ENCODE data around the gene PIP4K2B. TPM values are rescaled to one million over a fixed set of nuclear protein-coding genes. Genes with fewer than 3 reads are reported as not detected.
"Not testable (repeated sequence)": the region's sequence is repeated elsewhere in the genome, so short reads cannot be mapped to it uniquely, and the experiment has no call there.

The PIP4K2B gene
- 58.5 TPM for total RNA-seq

GRCh38 chr17:38799501-38800236, at the start of gene PIP4K2B:
PIP4K2B (minus strand) TSS chr17:38799556; CDS start chr17:38799424, 132 bp downstream.
- intact Hi-C loops (cut with DNase I) = no loop called here
- ATAC-seq (peak; percentile 97), DNase-seq (ENCODE audit: low spot score) (peak; percentile 95)

- no peak for DNase-seq (ENCODE audit: low spot score)
- intact Hi-C loops (cut with DNase I) = no loop called here
- no peak for ATAC-seq
Measured at GRCh38 chr17:38848557-38848891, 49.2 kb upstream of the PIP4K2B start.

GRCh38 chr17:38844261-38844757, 45.0 kb upstream of the PIP4K2B start:
- ATAC-seq (no peak), DNase-seq (ENCODE audit: low spot score) (no peak)
- intact Hi-C loops (cut with DNase I) = no loop called here

GRCh38 chr17:38825762-38826247, 26.4 kb upstream of the PIP4K2B start:
- ATAC-seq (no peak), DNase-seq (ENCODE audit: low spot score) (no peak)
- intact Hi-C loops (cut with DNase I) = no loop called here

GRCh38 chr17:38824899-38825761, 25.8 kb upstream of the PIP4K2B start, which contains the start of gene CWC25:
CWC25 (minus strand) TSS chr17:38825321; CDS start chr17:38825183, 138 bp downstream.
- DNase-seq (ENCODE audit: low spot score) (peak; percentile 97), ATAC-seq (peak; percentile 97)
- intact Hi-C loops (cut with DNase I) = no loop called here

GRCh38 chr17:38815576-38816193, 16.3 kb upstream of the PIP4K2B start:
- DNase-seq (ENCODE audit: low spot score) (no peak), ATAC-seq (no peak)
- intact Hi-C loops (cut with DNase I) = no loop called here

- no peak for ATAC-seq
- no peak for DNase-seq (ENCODE audit: low spot score)
- intact Hi-C loops (cut with DNase I) = loop anchor here (5.0 kb wide), 1 partner anchor 1567 kb away; no protein-coding TSS in a partner anchor
Measured at GRCh38 chr17:38809828-38810227, 10.5 kb upstream of the PIP4K2B start.

GRCh38 chr17:38800237-38800760, 943 bp upstream of the PIP4K2B start:
- ATAC-seq = no peak
- intact Hi-C loops (cut with DNase I) = no loop called here
- DNase-seq (ENCODE audit: low spot score) = no peak

- peak; percentile 30 for ATAC-seq
- intact Hi-C loops (cut with DNase I) = no loop called here
- peak; percentile 75 for DNase-seq (ENCODE audit: low spot score)
Measured at GRCh38 chr17:38798614-38799500, 499 bp downstream of the PIP4K2B start.

- intact Hi-C loops (cut with DNase I) = no loop called here
- no peak for DNase-seq (ENCODE audit: low spot score)
- ATAC-seq = no peak
Measured at GRCh38 chr17:38797828-38798227, 1.5 kb downstream of the PIP4K2B start.

- intact Hi-C loops (cut with DNase I) = no loop called here
- DNase-seq (ENCODE audit: low spot score) (no peak), ATAC-seq (no peak)
Measured at GRCh38 chr17:38797158-38797490, 2.2 kb downstream of the PIP4K2B start.

- intact Hi-C loops (cut with DNase I) = no loop called here
- ATAC-seq = no peak
- DNase-seq (ENCODE audit: low spot score) = no peak
Measured at GRCh38 chr17:38796451-38797157, 2.8 kb downstream of the PIP4K2B start.

GRCh38 chr17:38794221-38794620, 5.1 kb downstream of the PIP4K2B start:
- ATAC-seq = no peak
- DNase-seq (ENCODE audit: low spot score) = no peak
- intact Hi-C loops (cut with DNase I) = no loop called here

- intact Hi-C loops (cut with DNase I) = no loop called here
- ATAC-seq (no peak), DNase-seq (ENCODE audit: low spot score) (no peak)
Measured at GRCh38 chr17:38791162-38791561, 8.2 kb downstream of the PIP4K2B start.

GRCh38 chr17:38790148-38790707, 9.1 kb downstream of the PIP4K2B start:
- intact Hi-C loops (cut with DNase I); ATAC-seq: not testable (repeated sequence)

GRCh38 chr17:38789185-38789584, 10.2 kb downstream of the PIP4K2B start:
- intact Hi-C loops (cut with DNase I) = no loop called here
- DNase-seq (ENCODE audit: low spot score) = no peak
- no peak for ATAC-seq

More at GRCh38 chr17:38790148-38790707, 9.1 kb downstream of the PIP4K2B start:
- DNase-seq (ENCODE audit: low spot score) = not testable (repeated sequence)

- intact Hi-C loops (cut with DNase I); DNase-seq (ENCODE audit: low spot score); ATAC-seq: not testable (repeated sequence)
Measured at GRCh38 chr17:38787999-38788398, 11.4 kb downstream of the PIP4K2B start.
